DMS53 (cell line): ENCODE results near the gene KLHL3.

Experiments used
- DNase-seq: peaks from one replicate; lab custom pipeline; 2025; lab: John Stamatoyannopoulos, UW

The KLHL3 gene

DNA sequence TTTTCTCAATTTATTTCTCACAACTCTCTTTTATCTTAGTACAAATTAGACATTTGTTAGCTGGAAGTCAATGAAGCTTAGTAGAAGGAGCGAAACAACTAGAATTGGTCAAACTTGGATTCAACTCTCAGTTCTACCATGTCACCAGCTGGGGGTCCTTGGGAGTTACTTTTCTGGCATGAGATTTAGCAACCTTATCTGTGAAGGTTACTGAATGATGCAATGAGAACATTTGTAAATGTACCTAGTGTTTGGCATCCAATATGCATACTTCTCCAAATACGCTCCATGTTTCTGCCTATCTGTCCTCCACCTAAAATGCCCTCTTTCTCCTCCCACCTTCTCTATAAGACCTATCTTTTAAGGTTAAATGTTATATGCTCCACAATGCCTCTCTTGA, 12.0 kb upstream of the KLHL3 start:
- DNase-seq = no peak

GRCh38 chr5:137743031-137743640, 7.2 kb upstream of the KLHL3 start:
- DNase-seq = peak; percentile 88

- DNase-seq = peak; percentile 7
Observed at GRCh38 chr5:137741718-137742117, 5.8 kb upstream of the KLHL3 start.

GRCh38 chr5:137739737-137740136, 3.8 kb upstream of the KLHL3 start:
- DNase-seq = no peak

DNA sequence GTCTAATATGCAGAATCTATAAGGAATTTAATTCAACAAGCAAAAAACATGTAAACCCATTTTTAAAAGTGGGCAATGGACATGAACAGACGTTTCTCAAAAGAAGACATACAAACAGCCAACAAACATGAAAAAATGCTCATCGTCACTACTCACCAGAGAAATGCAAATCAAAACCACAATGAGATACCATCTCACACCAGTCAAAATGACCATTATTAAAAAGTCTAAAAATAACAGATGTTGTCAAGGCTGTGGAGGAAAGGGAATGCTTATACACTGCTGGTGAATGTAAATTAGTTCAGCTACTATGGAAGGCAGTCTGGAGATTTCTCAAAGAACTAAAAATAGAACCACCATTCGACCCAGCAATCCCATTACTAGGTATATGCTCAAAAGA, 3.1 kb upstream of the KLHL3 start:
- no peak for DNase-seq

DNA sequence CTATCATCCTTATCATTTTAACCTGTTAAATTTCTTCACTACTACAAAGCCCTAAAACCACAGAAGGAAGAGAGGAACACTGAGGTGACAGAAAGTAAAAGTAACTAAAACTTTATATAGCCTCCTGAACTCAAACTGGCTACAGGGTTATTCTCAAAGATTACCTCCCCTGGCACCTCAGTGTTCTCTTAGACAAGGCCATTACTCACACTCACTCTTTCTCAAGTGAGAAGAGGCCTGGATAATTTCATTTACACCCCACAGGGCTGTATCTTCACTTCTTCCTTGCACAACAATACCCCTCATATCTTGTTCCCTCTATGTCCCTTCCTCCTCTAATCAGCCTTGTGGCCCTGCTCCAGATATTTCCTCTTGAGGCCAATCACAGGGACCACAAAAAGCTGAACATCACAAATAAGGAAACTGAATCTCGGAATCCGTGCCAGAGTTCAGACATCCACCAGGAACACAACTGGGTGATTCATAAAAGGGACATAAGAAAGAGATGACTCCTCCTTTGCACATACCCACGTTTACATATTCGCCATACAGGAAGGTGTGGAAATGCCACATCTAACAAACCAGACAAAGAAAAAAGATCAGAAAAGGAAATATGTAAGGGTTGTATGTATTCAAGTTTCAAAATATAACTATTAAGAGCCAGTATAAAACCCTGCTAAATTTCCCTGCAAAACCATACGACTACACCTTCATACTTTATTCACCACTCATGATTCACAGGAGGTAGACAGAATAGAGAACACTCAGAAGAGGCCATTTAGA, 1.7 kb upstream of the KLHL3 start:
- DNase-seq = no peak

DNA sequence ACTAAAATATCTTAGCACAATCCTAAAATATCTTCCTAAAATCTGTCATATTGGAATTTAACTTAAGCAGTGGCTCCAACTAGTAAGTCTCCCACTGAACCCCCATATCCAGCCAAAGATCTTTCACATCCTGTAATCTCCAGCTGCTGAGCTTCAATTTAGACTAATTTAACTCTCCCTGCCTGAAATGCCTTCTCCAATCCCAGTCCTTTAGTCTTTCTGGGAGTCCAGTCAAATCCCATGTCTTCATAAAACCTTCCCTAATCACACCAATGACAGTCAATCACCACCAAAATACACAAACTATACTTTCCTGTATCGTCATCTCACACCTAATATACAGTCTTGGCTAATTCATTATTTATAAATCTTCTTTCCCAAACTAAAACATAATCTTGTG, 607 bp upstream of the KLHL3 start:
- no peak for DNase-seq

DNA sequence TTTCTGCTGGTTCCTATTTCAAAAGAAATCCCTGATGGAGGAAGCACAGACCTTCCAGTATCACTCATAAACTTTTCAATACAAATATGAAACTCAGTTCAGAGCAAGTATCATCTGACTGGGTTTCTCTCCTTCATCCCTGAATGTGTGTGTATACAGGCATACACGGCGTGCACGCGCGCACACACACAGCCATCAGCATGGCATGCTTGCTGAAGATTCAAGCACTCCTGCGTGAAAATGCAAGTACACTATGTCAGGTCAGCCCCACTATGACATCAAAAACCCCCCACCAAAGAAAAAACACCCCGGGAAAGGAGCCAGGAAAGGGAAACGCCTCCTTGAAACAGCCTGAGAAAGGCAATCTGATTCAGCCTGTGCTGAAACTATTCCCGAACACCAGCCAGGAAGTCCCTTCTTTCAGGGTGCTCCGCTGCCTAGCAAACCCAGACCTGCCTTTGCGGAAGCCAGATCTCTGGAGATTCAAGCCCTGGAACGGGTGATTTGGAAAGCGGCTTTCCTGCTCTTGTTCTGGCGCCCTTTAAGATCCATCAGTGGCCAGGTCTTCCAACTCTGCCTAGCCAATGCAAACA, 831 bp downstream of the KLHL3 start:
- DNase-seq = peak; percentile 79

DNA sequence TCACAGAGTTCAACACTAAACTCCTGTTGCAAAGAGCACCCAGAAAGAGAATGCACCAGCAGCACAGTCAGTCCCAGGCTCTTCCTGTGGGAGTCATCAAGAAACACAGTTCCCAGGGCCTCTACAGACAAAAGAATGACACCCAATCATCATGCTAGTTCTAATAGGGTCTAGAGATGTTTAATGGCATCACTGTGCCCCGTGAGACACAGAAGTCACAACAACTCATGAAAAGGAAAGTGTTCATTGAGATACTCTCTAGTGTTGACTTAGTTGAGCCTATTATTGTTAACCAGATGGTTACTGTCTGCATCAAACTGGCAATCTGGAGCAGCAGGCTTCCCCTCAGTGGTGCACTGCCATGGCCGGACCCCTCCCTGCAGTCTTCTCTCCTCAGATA, 1.6 kb downstream of the KLHL3 start:
- peak; percentile 72 for DNase-seq

GRCh38 chr5:137733922-137734321, 2.0 kb downstream of the KLHL3 start:
- no peak for DNase-seq

DNA sequence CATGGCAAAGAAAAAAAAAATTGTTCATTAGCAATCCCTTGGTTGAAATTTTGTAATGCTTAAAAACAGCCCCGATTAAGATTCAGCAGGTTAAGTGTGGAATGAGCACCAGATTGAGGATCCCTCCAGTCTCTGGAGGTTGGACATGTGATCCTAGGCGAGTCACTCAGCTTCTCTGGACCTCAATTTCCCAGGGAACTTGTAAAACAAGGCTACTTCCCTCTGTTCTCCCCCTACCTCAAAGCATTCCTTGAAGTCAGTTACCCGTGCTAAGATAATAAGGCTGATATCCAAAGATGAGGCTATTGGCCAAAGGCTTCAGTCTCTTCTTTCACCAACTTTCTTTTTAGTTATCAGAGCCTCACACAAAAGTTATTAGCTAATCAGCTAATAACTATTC, 2.9 kb downstream of the KLHL3 start:
- DNase-seq = no peak

DNA sequence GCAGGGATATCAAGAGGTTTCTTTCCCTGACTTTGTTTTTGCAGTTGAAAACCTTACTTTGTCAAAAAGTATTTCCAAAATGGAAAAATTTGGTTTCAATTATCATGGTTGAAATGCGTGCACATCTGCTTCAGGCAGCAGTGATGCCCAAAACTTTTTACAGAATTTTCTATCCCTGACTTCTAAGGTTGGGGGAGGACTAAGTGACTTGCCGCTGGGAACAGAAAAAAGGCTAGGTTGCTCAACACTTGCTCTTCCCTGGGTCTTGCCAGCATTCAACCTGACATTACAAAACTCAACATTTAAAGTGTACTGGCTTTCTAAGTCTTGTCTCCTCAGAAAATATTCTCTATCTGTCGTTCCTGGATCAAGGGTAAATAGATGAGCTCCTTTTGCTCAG, 4.7 kb downstream of the KLHL3 start:
- DNase-seq = no peak

GRCh38 chr5:137730336-137730735, 5.6 kb downstream of the KLHL3 start:
- no peak for DNase-seq

DNA sequence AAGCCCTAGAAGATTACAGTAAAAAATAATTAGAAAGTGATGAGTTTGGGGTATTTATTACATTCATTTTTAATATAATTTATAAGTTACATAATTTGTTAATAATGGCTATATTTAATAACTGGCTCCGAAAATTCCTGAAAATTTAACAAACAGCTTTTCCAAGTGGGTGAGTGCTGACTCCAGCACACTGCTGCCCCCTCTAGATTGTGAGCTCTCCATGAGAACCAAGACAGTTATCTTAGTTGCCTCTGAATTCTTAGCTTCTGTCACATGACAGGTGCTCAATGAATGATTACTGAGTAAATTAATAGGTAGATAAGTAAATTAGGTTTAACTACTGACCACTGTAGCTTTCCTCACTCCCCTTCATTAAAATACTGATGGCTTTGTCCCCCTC, 7.8 kb downstream of the KLHL3 start:
- DNase-seq = no peak

DNA sequence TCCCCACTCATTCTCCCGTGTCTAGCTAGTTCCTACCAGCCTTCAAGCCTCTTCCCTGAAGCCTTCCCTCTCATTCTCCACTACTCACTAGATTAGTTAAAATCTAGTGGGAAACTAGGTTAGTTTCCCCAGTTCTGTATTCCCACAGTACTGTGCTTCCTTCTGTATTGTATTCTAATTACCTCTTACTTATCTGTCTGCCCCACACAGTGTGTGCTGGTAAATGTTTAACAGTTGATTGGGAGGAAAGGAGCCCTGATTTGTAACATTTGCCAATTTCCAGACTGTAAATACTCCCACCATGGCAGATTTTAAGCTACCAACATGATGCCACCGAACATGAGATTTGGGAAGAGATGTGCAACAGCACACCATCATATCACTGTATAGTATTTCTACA, 8.3 kb downstream of the KLHL3 start:
- DNase-seq = no peak

DNA sequence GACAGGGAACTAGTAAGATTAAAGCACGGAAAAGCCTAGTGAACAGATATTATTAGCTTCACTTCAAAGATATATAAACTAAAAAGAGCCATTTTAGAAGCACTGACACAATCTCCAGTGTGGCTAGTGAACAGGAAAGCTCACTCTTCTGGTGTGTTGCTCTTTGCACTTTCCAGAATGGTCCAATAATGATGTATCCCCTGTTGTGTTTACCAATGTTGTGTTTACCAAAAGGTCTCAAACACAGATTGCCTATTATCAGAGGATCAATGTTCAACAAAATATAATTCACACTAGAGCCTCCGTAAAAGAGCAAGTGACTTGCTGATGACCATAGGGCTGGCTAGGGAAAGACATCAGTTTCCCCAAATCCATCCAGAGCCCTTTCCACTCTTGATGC, 11.6 kb downstream of the KLHL3 start:
- DNase-seq = no peak

GRCh38 chr5:137718611-137719010, 17.3 kb downstream of the KLHL3 start:
- DNase-seq = no peak

DNA sequence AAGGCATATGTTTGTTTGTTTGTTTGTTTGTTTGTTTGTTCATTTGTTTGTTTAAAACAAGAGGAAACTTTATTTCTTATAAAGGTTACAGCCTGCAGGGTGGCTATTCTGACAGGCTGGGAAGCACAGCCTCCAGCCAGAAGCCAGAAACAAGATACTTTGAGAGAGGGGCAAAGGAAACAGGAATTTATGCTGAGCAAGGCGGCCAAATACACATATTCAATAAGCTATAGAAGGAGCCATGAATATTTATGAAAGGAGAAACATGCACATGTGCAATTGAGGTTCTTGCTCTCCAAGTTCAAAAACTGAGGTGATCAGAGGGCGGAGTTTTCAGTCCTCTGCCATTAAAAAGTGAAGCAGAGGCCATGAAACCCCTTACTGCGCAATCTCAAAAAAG, 19.6 kb downstream of the KLHL3 start:
- no peak for DNase-seq

- no peak for DNase-seq
Observed at GRCh38 chr5:137715456-137715855, 20.4 kb downstream of the KLHL3 start.

DNA sequence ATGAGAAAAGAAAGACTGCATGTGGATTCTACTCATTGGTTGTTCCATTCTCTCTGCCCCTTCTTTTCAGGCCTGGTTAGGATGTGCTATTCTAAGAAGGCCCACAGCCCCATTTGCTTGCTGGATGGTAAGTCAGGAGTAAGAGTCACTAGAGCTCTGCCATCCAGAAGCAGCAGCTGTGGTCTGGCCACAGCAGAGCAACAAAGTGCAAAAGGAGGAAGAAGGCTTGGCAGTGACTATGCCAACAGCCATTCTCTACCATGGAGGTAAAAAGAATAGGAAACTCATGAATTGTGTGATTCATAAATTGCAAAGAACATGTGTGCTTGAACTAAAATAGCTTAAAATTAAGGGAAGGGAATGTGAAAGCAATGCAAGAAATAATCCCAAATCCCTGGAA, 20.9 kb downstream of the KLHL3 start:
- DNase-seq = no peak

DNA sequence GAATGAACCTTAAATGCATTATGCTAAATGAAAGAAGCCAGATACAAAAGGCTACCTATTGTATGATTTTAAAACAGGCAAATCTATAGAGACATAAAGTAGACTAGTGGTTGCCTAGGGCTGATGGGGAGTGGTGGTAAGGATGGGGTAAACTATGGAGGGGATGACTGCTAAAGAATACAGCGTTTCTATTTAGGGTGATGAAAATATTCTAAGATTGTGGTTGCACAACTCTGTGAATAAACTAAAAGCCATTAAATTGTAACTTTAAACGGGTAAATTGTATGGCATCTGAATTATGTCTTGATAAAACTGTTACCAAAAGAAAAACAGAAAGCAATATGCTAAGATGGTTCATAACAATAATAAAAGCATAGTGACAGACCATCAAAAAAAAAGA, 21.4 kb downstream of the KLHL3 start:
- DNase-seq = no peak

- no peak for DNase-seq
Observed at GRCh38 chr5:137712139-137712667, 23.7 kb downstream of the KLHL3 start.

DNA sequence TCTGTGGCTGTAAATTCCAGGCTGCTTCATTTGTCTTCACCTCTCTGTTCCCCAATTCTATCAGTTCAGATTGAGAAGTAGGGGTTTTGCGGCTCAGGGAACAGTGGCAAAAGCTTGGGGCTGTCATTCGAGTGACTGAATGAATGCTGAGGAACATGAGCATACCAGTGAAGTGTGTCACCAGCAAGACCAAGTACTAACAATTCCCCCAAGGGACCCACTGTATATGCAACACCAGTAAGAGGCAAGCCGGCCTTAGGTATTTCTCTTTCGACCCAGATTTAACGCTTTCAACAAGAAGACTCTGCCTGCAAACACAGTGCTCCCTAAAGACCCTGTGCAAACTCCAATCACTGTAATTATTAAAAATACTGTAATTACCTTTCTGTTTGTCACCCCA, 25.8 kb downstream of the KLHL3 start:
- DNase-seq = no peak
